ENCODE data around the gene A2M. TPM values are rescaled to one million over a fixed set of nuclear protein-coding genes. Genes with fewer than 3 reads are reported as not detected.

Gene A2M
- total RNA-seq, 1 experiment from 2014 or later: 1.2 TPM

DNA sequence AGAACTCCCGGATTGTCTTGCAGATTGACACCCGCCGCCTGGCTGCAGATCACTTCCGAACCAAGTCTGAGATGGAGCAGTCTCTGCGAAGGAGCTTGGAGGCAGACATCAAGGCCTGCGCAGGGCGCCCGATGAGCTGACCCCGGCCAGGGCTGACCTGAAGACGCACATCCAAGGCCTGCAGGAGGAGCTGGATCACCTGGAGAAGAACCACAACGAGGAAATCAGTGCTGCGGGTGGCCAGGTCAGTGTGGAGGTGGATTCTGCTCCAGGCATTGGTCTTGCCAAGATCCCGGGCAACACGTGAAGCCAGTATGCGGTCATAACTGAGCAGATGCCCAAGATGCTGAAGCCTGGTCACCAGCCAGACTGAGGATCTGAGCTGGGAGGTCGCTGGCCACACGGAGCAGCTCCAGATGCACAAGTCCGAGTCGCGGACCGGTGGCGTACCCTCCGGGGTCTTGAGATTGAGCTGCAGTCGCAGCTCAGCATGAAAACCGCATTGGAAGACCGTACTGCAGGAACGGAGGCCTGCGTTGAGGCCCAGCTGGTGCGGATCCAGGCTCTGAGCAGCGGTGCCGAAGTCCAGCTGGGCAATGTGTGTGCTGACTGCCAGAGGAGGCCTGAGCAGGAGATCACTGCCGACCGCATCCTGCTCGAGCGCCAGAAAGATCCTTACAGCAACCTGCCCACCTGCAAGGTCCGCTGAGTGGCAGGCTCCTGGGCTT is 12.4 kb upstream of the A2M start:
- Histone ChIP-seq H3K56ac (ENCODE audit: insufficient read length, low read depth, low read length) (no peak overlapping the region), H3T11ph (ENCODE audit: low read length) (no peak overlapping the region), H3K18ac (ENCODE audit: insufficient read length, low read depth, low read length) (no peak overlapping the region), H3K27me3 (ENCODE audit: insufficient read depth, low read length) (no peaks in the 10 kb centered on the region), H4K5ac (ENCODE audit: insufficient read length, low read depth, low read length) (no peak overlapping the region), H2BK5ac (ENCODE audit: insufficient read length, low read length) (no peak overlapping the region), H3K79me1 (ENCODE audit: insufficient read depth, low read depth, low read length, poor library complexity, severe bottlenecking) (no peaks in the 10 kb centered on the region), H3K4me2 (ENCODE audit: insufficient read depth, insufficient read length, low read length) (no peak overlapping the region), H4K8ac (replicated peaks; ENCODE audit: insufficient read length, low read depth, low read length) (no peak overlapping the region), H2BK12ac (ENCODE audit: insufficient read length, low read depth, low read length) (no peak overlapping the region), H2BK15ac (ENCODE audit: low read depth, low read length) (no peak overlapping the region), H3K23ac (ENCODE audit: insufficient read length, low read depth, low read length) (no peak overlapping the region), H3K14ac (ENCODE audit: insufficient read depth, low read length) (no peak overlapping the region; the same call in 1 of the 2 replicates), H3K79me2 (ENCODE audit: insufficient read depth, low read length) (no peaks in the 10 kb centered on the region), H3K9ac (ENCODE audit: extremely low read depth, insufficient read length, low read length) (no peak overlapping the region), H2BK120ac (ENCODE audit: low read depth, low read length, poor library complexity, severe bottlenecking) (no peak overlapping the region), H3K27ac (ENCODE audit: insufficient read length, low read depth, low read length) (no peak overlapping the region), H4K20me1 (ENCODE audit: control insufficient read depth, insufficient read depth, insufficient read length) (no peaks in the 10 kb centered on the region), H3K4me1 (ENCODE audit: insufficient read depth, low read length) (no peaks in the 10 kb centered on the region), H2AK5ac (ENCODE audit: insufficient read length, low read length) (no peak overlapping the region), H2BK20ac (ENCODE audit: low read depth, low read length, poor library complexity, severe bottlenecking) (no peak overlapping the region), H4K91ac (ENCODE audit: insufficient read length, low read depth, low read length) (no peak overlapping the region), H2AFZ (ENCODE audit: low read length) (no peak overlapping the region), H3K23me2 (ENCODE audit: insufficient read length, low read depth, low read length, poor library complexity, severe bottlenecking) (no peaks in the 10 kb centered on the region), H3K4ac (ENCODE audit: low read depth, low read length) (no peak overlapping the region), H3K9me3 (ENCODE audit: control insufficient read depth, low read depth, low read length) (no peaks in the 10 kb centered on the region)
- H3K27me3 Mint-ChIP-seq (ENCODE audit: low read depth): no peaks in the 10 kb centered on the region
- H3K27ac Mint-ChIP-seq: no peak overlapping the region; a peak in 2 of 7 replicates
- WGBS (ENCODE audit: extremely low coverage, insufficient read length, low lambda C conversion rate): no CpG with 5 or more reads among the region's 36 CpGs
- H3K4me1 Mint-ChIP-seq: no peaks in the 10 kb centered on the region
- DNase-seq: no peak
- peaks cover 0 to 9% (median 0%) of the 10 kb centered on the region in 3 experiments; a peak in 2 of 7 replicates for H3K36me3 Mint-ChIP-seq (ENCODE audit: insufficient read depth in 1 of 3, low read depth in 3 of 3)
- no peak overlapping the region for H3K4me3 Mint-ChIP-seq
- TF ChIP-seq, protein P1, sequence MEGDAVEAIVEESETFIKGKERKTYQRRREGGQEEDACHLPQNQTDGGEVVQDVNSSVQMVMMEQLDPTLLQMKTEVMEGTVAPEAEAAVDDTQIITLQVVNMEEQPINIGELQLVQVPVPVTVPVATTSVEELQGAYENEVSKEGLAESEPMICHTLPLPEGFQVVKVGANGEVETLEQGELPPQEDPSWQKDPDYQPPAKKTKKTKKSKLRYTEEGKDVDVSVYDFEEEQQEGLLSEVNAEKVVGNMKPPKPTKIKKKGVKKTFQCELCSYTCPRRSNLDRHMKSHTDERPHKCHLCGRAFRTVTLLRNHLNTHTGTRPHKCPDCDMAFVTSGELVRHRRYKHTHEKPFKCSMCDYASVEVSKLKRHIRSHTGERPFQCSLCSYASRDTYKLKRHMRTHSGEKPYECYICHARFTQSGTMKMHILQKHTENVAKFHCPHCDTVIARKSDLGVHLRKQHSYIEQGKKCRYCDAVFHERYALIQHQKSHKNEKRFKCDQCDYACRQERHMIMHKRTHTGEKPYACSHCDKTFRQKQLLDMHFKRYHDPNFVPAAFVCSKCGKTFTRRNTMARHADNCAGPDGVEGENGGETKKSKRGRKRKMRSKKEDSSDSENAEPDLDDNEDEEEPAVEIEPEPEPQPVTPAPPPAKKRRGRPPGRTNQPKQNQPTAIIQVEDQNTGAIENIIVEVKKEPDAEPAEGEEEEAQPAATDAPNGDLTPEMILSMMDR (conservative IDR thresholded peaks at IDR 0.05): no peak
- H3K9me3 Mint-ChIP-seq: peaks cover 2% of the 10 kb centered on the region in 2 experiments; a peak in 2 of 5 replicates

Data from H9 (cell line).